Ascending aorta (tissue), 2 donors: ENCODE results near the gene UCHL5. TPM values are rescaled to one million over a fixed set of nuclear protein-coding genes. Genes with fewer than 3 reads are reported as not detected.

ENCODE experiments used
- DNase-seq, 2 donors: peaks; one replicate each; pipeline ENCODE4 v3.0.0-alpha.2; 2019; ENCODE audit warnings: low spot score in 2 of 2
- H3K27ac ChIP-seq, 2 donors: fragments of 200-600 bp; sonication (generic); one replicate each; pipeline ENCODE4 v1.5.1; 2016 to 2017; ENCODE audit warnings: mild to moderate bottlenecking in 1 of 2
- H3K27me3 ChIP-seq: fragments of 200-600 bp; sonication (generic); one replicate; pipeline ENCODE4 v1.5.1; 2017
- H3K36me3 ChIP-seq, 2 donors: fragments of 200-600 bp; sonication (generic); one replicate each; pipeline ENCODE4 v1.5.1; 2016
- H3K4me1 ChIP-seq, 2 donors: fragments of 200-600 bp; sonication (generic); one replicate each; pipeline ENCODE4 v1.5.1; 2016 to 2017; ENCODE audit warnings: mild to moderate bottlenecking in 1 of 2
- H3K4me3 ChIP-seq, 2 donors: fragments of 200-600 bp; sonication (generic); one replicate each; pipeline ENCODE4 v1.5.1; 2016 to 2017; ENCODE audit warnings: mild to moderate bottlenecking in 1 of 2
- H3K9me3 ChIP-seq, 2 donors: fragments of 200-600 bp; sonication (generic); one replicate each; pipeline ENCODE4 v1.5.1; 2016
- CTCF ChIP-seq, 3 experiments: fragments of 200-600 bp in 2 of 3; fragments of 450-650 bp in 1 of 3; sonication (generic) in 2 of 3; IDR thresholded peaks; one replicate each; pipeline ENCODE4 v1.5.1; 2016 to 2019; ENCODE audit warnings: antibody characterized with exemption in 3 of 3, mild to moderate bottlenecking in 1 of 3, moderate library complexity in 1 of 3
- intact Hi-C: fragments of 100-400 bp; cut with DNase I; formaldehyde crosslinking; loops from one replicate; pipeline ENCODE4 v1.15.1; 2023
- total RNA-seq: library from RNA; depleted of rRNA; stranded (reverse); fragments of >200 nt; gene quantifications from one replicate; pipeline ENCODE4 v1.1.0, GENCODE V29; 2016

UCHL5 gene
- total RNA-seq, 1 donor from 2014 or later = 4.2 TPM

GRCh38 chr1:193031431-193031830 lies 27.7 kb downstream of the UCHL5 start:
- TF ChIP-seq CTCF (IDR thresholded peaks at IDR 0.05) = no peak
- Histone ChIP-seq H3K36me3 (no peaks in the 10 kb centered on the region), H3K4me3 (no peak overlapping the region), H3K9me3 (no peaks in the 10 kb centered on the region), H3K4me1 (no peaks in the 10 kb centered on the region), H3K27me3 (no peaks in the 10 kb centered on the region), H3K27ac (no peak overlapping the region)
- intact Hi-C loops = no loop called here
- no peak for DNase-seq

GRCh38 chr1:193030280-193030679 lies 28.9 kb downstream of the UCHL5 start:
- H3K4me3 ChIP-seq = no peak overlapping the region
- H3K4me1 ChIP-seq = no peaks in the 10 kb centered on the region
- H3K27me3 ChIP-seq = no peaks in the 10 kb centered on the region
- TF ChIP-seq CTCF (IDR thresholded peaks at IDR 0.05) = no peak
- H3K9me3 ChIP-seq = no peaks in the 10 kb centered on the region
- DNase-seq = no peak
- H3K36me3 ChIP-seq = peaks cover 0 to 2% of the 10 kb centered on the region in 2 donors
- no peak overlapping the region for H3K27ac ChIP-seq
- intact Hi-C loops = no loop called here

GRCh38 chr1:193025218-193025617 lies 33.9 kb downstream of the UCHL5 start:
- no peak overlapping the region for H3K27ac ChIP-seq
- no peak for DNase-seq
- H3K27me3 ChIP-seq = no peaks in the 10 kb centered on the region
- H3K4me3 ChIP-seq = no peak overlapping the region
- H3K36me3 ChIP-seq = peaks cover 0 to 3% of the 10 kb centered on the region in 2 donors
- intact Hi-C loops = no loop called here
- no peak for TF ChIP-seq CTCF (IDR thresholded peaks at IDR 0.05)
- H3K9me3 ChIP-seq = no peaks in the 10 kb centered on the region
- H3K4me1 ChIP-seq = no peaks in the 10 kb centered on the region

GRCh38 chr1:193019442-193020026 lies 39.6 kb downstream of the UCHL5 start:
- Histone ChIP-seq H3K9me3 (no peaks in the 10 kb centered on the region), H3K27me3 (no peaks in the 10 kb centered on the region), H3K4me1 (no peaks in the 10 kb centered on the region), H3K4me3 (no peak overlapping the region), H3K36me3 (no peaks in the 10 kb centered on the region), H3K27ac (no peak overlapping the region)
- peak in 2 of 3 experiments; percentile 49 to 59 for TF ChIP-seq CTCF (IDR thresholded peaks at IDR 0.05)
- no peak for DNase-seq
- intact Hi-C loops = loop anchor here (1.0 to 10.0 kb wide), 3 partner anchors 214 to 543 kb away; no protein-coding TSS in a partner anchor

GRCh38 chr1:193016788-193017187 lies 42.4 kb downstream of the UCHL5 start:
- TF ChIP-seq CTCF (IDR thresholded peaks at IDR 0.05) = no peak
- Histone ChIP-seq H3K4me1 (no peaks in the 10 kb centered on the region), H3K4me3 (no peak overlapping the region), H3K27me3 (no peaks in the 10 kb centered on the region), H3K36me3 (no peaks in the 10 kb centered on the region), H3K27ac (no peak overlapping the region), H3K9me3 (no peaks in the 10 kb centered on the region)
- intact Hi-C loops = loop anchor here (10.0 kb wide), 1 partner anchor 392 kb away; no protein-coding TSS in a partner anchor
- DNase-seq = no peak
